NK-92 treated with Interleukin-12 subunit alpha and Interleukin-12 subunit beta, amount 100 ng/mL, for 24 hours (cell line): ENCODE measurements around the gene RAB3C.
"Not testable (repeated sequence)": the region's sequence is repeated elsewhere in the genome, so short reads cannot be mapped to it uniquely, and the experiment has no call there.

Experiments used
- DNase-seq: peaks from one replicate; lab custom pipeline; 2025; lab: John Stamatoyannopoulos, UW

RAB3C gene

GRCh38 chr5:58675341-58675740, 92.5 kb downstream of the RAB3C start:
- DNase-seq, result no peak

DNA sequence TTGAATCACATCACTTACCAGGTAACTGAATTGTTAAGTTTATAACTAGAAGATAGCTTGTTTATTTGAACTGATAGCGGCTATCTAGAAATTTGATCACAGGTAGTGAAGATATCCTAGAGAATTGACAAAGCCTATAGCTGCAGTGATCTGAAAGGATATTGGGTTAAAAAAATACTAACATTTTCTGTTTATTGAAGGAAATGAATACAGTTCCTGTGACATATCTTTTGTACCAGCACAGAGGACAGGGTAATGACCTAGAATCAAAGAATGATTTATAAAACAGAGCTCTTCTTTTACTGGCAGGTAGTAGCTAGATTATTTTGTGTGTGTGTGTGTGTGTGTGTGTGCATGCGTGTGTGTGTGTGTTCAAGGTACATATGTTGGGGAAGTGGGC, 94.8 kb downstream of the RAB3C start:
- DNase-seq, result no peak

DNA sequence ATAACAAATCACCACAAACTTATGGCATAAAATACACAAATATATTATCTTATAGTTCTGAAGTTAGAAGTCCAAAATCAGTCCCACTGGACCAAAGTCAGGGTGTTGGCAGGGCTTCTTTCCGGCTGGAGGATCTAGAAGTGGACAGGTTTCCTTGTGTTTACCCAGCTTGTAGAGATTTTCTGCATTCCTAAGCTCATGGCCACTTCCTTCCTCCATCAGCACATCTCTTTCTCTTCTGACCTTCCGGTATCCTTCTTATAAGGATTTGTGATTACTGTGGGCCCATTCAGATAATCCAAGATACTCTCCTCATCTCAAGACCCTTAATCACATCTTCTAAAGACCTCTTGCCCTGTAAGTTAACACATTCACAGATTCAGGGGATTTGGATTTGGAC, 97.6 kb downstream of the RAB3C start:
- DNase-seq, result no peak

DNA sequence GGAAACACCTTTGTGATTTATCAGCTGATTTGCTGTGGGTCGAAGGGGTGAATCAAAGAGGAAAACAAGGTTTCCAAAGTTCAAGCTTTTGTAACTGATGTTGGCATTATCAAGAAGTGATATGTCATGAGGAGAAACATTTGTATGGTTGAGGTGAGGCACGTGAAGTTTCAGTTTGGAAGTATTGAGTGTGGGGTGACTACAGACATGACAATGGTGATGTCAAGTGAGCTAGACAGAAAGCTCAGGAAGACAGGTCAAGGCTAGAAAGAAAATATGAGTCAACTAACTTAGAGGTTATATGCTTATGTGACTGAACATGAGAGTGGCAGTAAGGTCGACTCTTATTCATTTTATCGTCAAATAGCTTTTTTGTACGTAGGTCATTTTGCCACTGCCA, 99.1 kb downstream of the RAB3C start:
- no peak for DNase-seq

DNA sequence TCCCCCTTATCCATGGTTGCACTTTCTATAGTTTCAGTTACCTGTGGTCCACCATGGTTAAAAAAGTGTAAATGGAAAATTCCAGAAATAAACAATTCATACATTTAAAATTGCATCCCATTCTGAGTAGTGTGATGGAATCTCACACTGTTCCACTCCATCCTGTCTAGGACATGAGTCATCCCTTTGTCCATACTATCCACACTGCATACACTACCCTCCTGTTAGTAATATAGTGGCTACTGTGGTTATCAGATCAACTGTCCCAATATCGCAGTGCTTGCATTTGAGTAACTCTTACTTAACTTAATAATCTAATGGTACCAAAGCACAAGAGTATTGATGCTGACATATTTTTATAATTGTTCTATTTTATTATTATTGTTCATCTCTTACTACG, 100.7 kb downstream of the RAB3C start:
- DNase-seq, result no peak

DNA sequence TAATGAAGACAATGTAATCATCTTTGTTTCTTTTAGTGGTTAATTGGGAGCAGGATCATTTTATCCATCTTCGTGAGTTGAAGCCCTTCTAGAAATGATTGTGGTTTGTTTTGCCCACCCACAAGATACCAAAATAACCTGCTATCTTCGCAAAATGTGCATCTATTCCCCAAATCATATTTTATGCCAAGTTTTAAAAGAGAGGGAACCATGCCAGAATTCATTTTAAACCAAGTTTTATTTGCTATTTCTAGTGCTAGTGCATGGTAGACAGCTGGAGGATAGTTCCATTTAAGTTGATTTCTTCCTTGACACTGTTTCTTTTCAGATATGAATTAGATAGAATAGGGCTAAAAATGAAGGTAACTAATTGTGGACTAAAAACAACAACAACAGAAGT, 104.2 kb downstream of the RAB3C start:
- no peak for DNase-seq

GRCh38 chr5:58687595-58687994, 104.7 kb downstream of the RAB3C start:
- no peak for DNase-seq

DNA sequence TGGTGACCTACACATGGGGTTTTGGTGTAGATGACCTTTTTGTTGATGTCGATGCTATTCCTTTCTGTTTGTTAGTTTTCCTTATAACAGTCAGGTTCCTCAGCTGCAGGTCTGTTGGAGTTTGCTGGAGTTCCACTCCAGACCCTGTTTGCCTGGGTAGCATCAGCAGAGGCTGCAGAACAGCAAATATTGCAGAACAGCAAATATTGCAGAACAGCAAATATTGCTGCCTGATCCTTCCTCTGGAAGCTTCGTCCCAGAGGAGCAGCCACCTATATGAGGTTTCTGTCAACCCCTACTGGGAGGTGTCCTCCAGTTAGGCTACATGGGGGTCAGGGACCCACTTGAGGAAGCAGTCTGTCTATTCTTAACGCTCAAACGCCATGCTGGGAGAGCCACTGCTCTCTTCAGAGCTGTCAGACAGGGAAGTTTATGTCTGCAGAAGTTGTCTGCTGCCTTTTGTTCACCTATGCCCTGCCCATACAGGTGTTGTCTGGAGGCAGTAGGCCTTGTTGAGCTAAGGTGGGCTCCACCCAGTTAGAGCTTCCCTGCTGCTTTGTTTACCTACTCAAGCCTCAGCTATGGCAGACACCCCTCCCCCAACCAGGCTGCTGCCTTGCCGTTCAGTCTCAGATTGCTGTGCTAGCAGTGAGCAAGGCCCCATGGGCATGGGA, 116.3 kb downstream of the RAB3C start:
- DNase-seq, result not testable (repeated sequence)

GRCh38 chr5:58699762-58700118, 116.9 kb downstream of the RAB3C start:
- DNase-seq, result no peak

DNA sequence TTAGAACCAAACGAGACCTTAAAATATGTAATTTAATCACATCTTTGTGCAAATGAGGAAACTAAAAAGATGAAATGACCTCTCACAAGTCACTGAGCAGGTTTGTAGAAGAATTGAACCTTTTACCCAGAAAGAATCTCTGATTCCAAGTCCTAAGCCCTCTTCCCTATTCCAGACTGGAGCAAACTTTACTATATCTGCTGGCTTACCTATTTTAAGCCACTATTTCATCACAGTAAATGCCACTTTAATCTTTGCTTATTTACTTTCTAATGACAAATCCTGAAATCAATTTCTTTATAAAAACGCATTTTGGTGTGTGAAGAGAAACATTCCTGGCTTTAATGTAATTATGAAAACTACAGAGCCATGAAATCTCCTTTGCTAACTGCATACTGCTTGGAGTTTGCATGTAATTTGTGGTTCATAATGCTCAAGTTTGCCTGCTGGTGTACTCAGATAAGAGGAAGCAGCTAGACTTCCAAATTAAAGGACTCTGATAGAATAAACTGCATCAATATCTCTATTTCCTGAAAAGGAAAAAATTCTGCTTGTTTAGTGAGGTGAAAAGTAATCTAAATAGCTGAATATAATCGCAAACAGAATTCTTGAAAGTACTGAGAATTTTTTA, 121.2 kb downstream of the RAB3C start:
- DNase-seq, result no peak

- no peak for DNase-seq
These were observed 123.9 kb downstream of the RAB3C start for GRCh38 chr5:58706736-58707135.

GRCh38 chr5:58708456-58708855, 125.6 kb downstream of the RAB3C start:
- DNase-seq, result no peak

- not testable (repeated sequence) for DNase-seq
These were observed 127.5 kb downstream of the RAB3C start for GRCh38 chr5:58710425-58710824.

- DNase-seq, result no peak
These were observed 128.0 kb downstream of the RAB3C start for GRCh38 chr5:58710871-58711270.

GRCh38 chr5:58711965-58712364, 129.1 kb downstream of the RAB3C start:
- DNase-seq, result no peak

- no peak for DNase-seq
These were observed 131.2 kb downstream of the RAB3C start for GRCh38 chr5:58714046-58714445.

DNA sequence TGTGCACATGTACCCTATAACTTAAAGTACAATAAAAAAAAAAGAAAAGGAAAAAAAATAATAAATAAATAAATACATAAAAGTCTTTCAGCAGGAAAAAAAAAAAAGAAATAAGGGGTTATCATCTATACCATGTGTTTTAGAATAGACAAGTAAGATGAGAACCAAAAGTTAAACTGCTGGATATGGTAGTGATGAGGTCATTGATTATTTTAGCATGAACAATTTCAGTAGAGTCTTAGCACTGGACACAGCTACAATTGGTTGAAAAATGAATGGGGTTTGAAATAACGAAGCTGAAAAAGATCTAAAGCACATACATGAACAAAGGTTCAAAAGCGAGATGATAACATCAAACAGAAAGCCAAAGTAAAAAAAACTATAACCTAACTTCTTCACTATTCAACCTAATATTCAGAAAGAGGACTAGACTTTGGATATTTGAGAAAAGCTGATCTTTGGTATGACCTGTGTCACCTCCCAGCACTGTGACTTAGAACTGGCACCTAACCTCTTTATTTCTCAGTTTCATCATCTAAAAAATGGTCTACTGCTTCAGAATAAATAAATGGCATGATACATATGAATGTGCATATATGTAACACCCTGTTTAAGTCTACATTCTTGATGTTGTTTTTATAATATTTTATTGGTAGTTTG, 133.3 kb downstream of the RAB3C start:
- no peak for DNase-seq

- no peak for DNase-seq
These were observed 133.8 kb downstream of the RAB3C start for GRCh38 chr5:58716713-58717112.

- no peak for DNase-seq
These were observed 134.6 kb downstream of the RAB3C start for GRCh38 chr5:58717303-58718007.

- no peak for DNase-seq
These were observed 135.5 kb downstream of the RAB3C start for GRCh38 chr5:58718269-58718978.

GRCh38 chr5:58722160-58722559, 139.3 kb downstream of the RAB3C start:
- no peak for DNase-seq

GRCh38 chr5:58724992-58725391, 142.1 kb downstream of the RAB3C start:
- DNase-seq, result no peak
